GM12878 (cell line): ENCODE data around the gene ABTB1. TPM values are rescaled to one million over a fixed set of nuclear protein-coding genes. Genes with fewer than 3 reads are reported as not detected.

Experiments used
- ATAC-seq: fragments of 200-7000 bp; cut with Tn5 transposase; 3 replicates; pipeline ENCODE4 v1.9.1; 2020; ENCODE audit warnings: mild to moderate bottlenecking, moderate library complexity
- BruUV-seq: library from RNA; stranded (reverse); fragments of 400-500 nt; replicated peaks from 2 replicates; lab custom pipeline; 2021; lab: Mats Ljungman, UMichigan
- CTCF ChIA-PET: fragments of 300-600 bp; sonication (Branson Sonifier 250); formaldehyde crosslinking; extraction: SDS; loops from one replicate; lab custom pipeline; 2021; ENCODE audit warnings: inconsistent platforms; lab: Yijun Ruan, JAX
- POLR2A ChIA-PET: fragments of 350-600 bp; formaldehyde crosslinking; extraction: SDS; loops from one replicate; lab custom pipeline; 2021; ENCODE audit warnings: inconsistent platforms; lab: Charles Lee
- RAD21 ChIA-PET: fragments of 300-600 bp; sonication (Branson Sonifier 250); formaldehyde crosslinking; loops from one replicate; lab custom pipeline; 2023; ENCODE audit warnings: antibody characterized with exemption; ENCODE audit not compliant: unreplicated experiment; lab: Charles Lee
- SMC1A ChIA-PET: fragments of 300-600 bp; sonication (Branson Sonifier 250); formaldehyde crosslinking; loops from one replicate; lab custom pipeline; 2023; ENCODE audit not compliant: unreplicated experiment, uncharacterized antibody; lab: Charles Lee
- DNase-seq: peaks from one replicate; pipeline ENCODE4 v3.0.0-alpha.2; 2011; ENCODE audit warnings: low read depth, low spot score
- FAIRE-seq: peaks from 3 replicates; lab custom pipeline; 2011; peaks lifted over from hg19 to GRCh38; lab: Jason Lieb, UNC
- H2AFZ ChIP-seq: 2 replicates; pipeline ENCODE4 v1.6.0; 2011; ENCODE audit warnings: low read depth, low read length, control low read depth; ENCODE audit not compliant: control insufficient read depth
- H3K27ac ChIP-seq: 2 replicates; pipeline ENCODE4 v1.5.1; 2011; ENCODE audit warnings: control low read depth; ENCODE audit not compliant: control insufficient read depth, insufficient read depth
- H3K27me3 ChIP-seq, 2 experiments: replicated peaks in 1 of 2; 2 replicates each; pipeline versions ENCODE4 v1.6.0 to v1.6.1; 2011; ENCODE audit warnings: low read length in 1 of 2; ENCODE audit not compliant: control insufficient read depth in 2 of 2, insufficient read depth in 2 of 2
- H3K36me3 ChIP-seq, 2 experiments: 2 replicates each; pipeline ENCODE4 v1.5.1; 2011; ENCODE audit warnings: low read length in 1 of 2; ENCODE audit not compliant: control insufficient read depth in 2 of 2, insufficient read depth in 2 of 2
- H3K4me1 ChIP-seq: 2 replicates; pipeline ENCODE4 v1.6.1; 2011; ENCODE audit warnings: mild to moderate bottlenecking, low read length, moderate library complexity, mixed read lengths; ENCODE audit not compliant: control insufficient read depth, insufficient read depth
- H3K4me2 ChIP-seq: 2 replicates; pipeline ENCODE4 v1.6.0; 2011; ENCODE audit warnings: control low read depth; ENCODE audit not compliant: control insufficient read depth, insufficient read depth
- H3K4me3 ChIP-seq: fragments of 200-600 bp; sonication (generic); 2 replicates; pipeline ENCODE4 v1.5.1; 2016
- H3K79me2 ChIP-seq: 2 replicates; pipeline ENCODE4 v1.6.0; 2011; ENCODE audit warnings: low read length; ENCODE audit not compliant: control insufficient read depth, insufficient read depth
- H3K9ac ChIP-seq: 2 replicates; pipeline ENCODE4 v1.8.0; 2011; ENCODE audit warnings: low read length, control low read depth, mixed read lengths; ENCODE audit not compliant: control insufficient read depth, insufficient read depth
- H3K9me3 ChIP-seq: replicated peaks from 3 replicates; pipeline ENCODE4 v1.5.1; 2011; ENCODE audit warnings: mild to moderate bottlenecking, low read length; ENCODE audit not compliant: control insufficient read depth, insufficient read depth
- H4K20me1 ChIP-seq: 2 replicates; pipeline ENCODE4 v1.6.0; 2011; ENCODE audit not compliant: control insufficient read depth, insufficient read depth
- BHLHE40 ChIP-seq, 2 experiments: fragments of 450-650 bp in 1 of 2; IDR thresholded peaks; 2 replicates each; pipeline ENCODE4 v1.6.1; 2011 to 2017; ENCODE audit warnings: low read depth in 2 of 2, borderline replicate concordance in 1 of 2, improper control_type of control experiment in 1 of 2, low read length in 1 of 2, mild to moderate bottlenecking in 1 of 2
- CBFB ChIP-seq: IDR thresholded peaks from 2 replicates; pipeline ENCODE4 v1.6.1; 2016; ENCODE audit warnings: antibody characterized with exemption, low read depth
- FOS ChIP-seq: IDR thresholded peaks from 3 replicates; pipeline ENCODE4 v1.6.1; 2011; ENCODE audit warnings: borderline replicate concordance; ENCODE audit not compliant: insufficient read length; ENCODE audit errors: extremely low read depth
- IKZF1 ChIP-seq: fragments of 450-650 bp; conservative IDR thresholded peaks from 2 replicates; pipeline ENCODE4 v1.6.1; 2017; ENCODE audit warnings: antibody characterized with exemption, mild to moderate bottlenecking
- POLR2A ChIP-seq: IDR thresholded peaks from 2 replicates; pipeline ENCODE4 v1.6.1; 2011; ENCODE audit warnings: low read depth, mild to moderate bottlenecking, low read length
- RELA ChIP-seq: fragments of 450-650 bp; IDR thresholded peaks from 2 replicates; pipeline ENCODE4 v1.8.0; 2014; ENCODE audit warnings: borderline replicate concordance; ENCODE audit not compliant: partially characterized antibody
- SIN3A ChIP-seq: IDR thresholded peaks from 2 replicates; pipeline ENCODE4 v1.6.1; 2012; ENCODE audit warnings: low read depth, low read length, improper control_type of control experiment
- SIX5 ChIP-seq: IDR thresholded peaks from 2 replicates; pipeline ENCODE4 v1.6.1; 2011; ENCODE audit warnings: mild to moderate bottlenecking, low read depth, low read length, moderate library complexity; ENCODE audit not compliant: severe bottlenecking
- SP1 ChIP-seq: IDR thresholded peaks from one replicate; pipeline ENCODE4 v1.6.1; 2011; ENCODE audit warnings: low read depth, low read length
- WRNIP1 ChIP-seq: IDR thresholded peaks from 2 replicates; pipeline ENCODE4 v1.6.1; 2011; ENCODE audit warnings: low read depth, low read length, improper control_type of control experiment, borderline replicate concordance
- YBX1 ChIP-seq: fragments of 450-650 bp; IDR thresholded peaks from 2 replicates; pipeline ENCODE4 v1.6.1; 2016; ENCODE audit warnings: antibody characterized with exemption
- YY1 ChIP-seq: IDR thresholded peaks from 2 replicates; pipeline ENCODE4 v1.6.1; 2011; ENCODE audit warnings: low read depth, mild to moderate bottlenecking, low read length
- WGBS: methylation state at CpG from one replicate; pipeline ENCODE4 v1.1.6; 2016; ENCODE audit warnings: low lambda C conversion rate; ENCODE audit not compliant: insufficient replicate concordance, insufficient coverage; ENCODE audit errors: missing lambda C conversion rate; 5-methylcytosine and 5-hydroxymethylcytosine counted together
- in situ Hi-C: fragments of 300-500 bp; cut with MboI; formaldehyde crosslinking; loops from 9 replicates; pipeline ENCODE4 v1.14.3; 2018; ENCODE audit warnings: mixed read lengths
- intact Hi-C: fragments of 100-400 bp; cut with micrococcal nuclease; formaldehyde crosslinking; loops from one replicate; pipeline ENCODE4 v1.14.2; 2022; ENCODE audit not compliant: unreplicated experiment
- polyA plus RNA-seq, 11 experiments: library from polyadenylated mRNA; depleted of rRNA in 4 of 11; unstranded in 6 of 11; stranded (reverse) in 5 of 11; fragments of >200 nt; fragmentation: Nextera tagmentation in 4 of 11; fragmentation: Illumina TruSeq in 1 of 11; extraction: Ambion mirVana in 4 of 11; extraction: Trizol in 1 of 11; gene quantifications; 1 replicate in 1 of 11; 2 replicates in 10 of 11; pipeline versions ENCODE4 v1.2.1 to v1.2.3, GENCODE V29; 2011 to 2016; ENCODE audit warnings: inconsistent platforms in 2 of 11, missing spikeins in 2 of 11, low read depth in 1 of 11
- total RNA-seq, 4 experiments: library from RNA; depleted of rRNA in 3 of 4; stranded (reverse); fragments of >200 nt in 3 of 4; fragmentation: Illumina TruSeq in 1 of 4; extraction: Trizol in 1 of 4; gene quantifications; 2 replicates each; pipeline versions ENCODE4 v1.2.1 to v1.2.3, GENCODE V29; 2013 to 2021
- TF ChIP-seq, protein P1 (sequence below): fragments of 150-350 bp; IDR thresholded peaks from 2 replicates; pipeline ENCODE4 v1.6.1; 2014; ENCODE audit warnings: mild to moderate bottlenecking, low read depth, low read length
- TF ChIP-seq, protein P2 (sequence below): IDR thresholded peaks from 2 replicates; pipeline ENCODE4 v1.6.1; 2012; ENCODE audit warnings: low read depth, low read length, improper control_type of control experiment

The ABTB1 gene
- total and polyA plus RNA-seq, 10 of the 15 experiments (the other 5 are each of a cell fraction or from before 2014, with no cell fraction given) = 0.11 to 10.2 (median 7.1) TPM

DNA sequence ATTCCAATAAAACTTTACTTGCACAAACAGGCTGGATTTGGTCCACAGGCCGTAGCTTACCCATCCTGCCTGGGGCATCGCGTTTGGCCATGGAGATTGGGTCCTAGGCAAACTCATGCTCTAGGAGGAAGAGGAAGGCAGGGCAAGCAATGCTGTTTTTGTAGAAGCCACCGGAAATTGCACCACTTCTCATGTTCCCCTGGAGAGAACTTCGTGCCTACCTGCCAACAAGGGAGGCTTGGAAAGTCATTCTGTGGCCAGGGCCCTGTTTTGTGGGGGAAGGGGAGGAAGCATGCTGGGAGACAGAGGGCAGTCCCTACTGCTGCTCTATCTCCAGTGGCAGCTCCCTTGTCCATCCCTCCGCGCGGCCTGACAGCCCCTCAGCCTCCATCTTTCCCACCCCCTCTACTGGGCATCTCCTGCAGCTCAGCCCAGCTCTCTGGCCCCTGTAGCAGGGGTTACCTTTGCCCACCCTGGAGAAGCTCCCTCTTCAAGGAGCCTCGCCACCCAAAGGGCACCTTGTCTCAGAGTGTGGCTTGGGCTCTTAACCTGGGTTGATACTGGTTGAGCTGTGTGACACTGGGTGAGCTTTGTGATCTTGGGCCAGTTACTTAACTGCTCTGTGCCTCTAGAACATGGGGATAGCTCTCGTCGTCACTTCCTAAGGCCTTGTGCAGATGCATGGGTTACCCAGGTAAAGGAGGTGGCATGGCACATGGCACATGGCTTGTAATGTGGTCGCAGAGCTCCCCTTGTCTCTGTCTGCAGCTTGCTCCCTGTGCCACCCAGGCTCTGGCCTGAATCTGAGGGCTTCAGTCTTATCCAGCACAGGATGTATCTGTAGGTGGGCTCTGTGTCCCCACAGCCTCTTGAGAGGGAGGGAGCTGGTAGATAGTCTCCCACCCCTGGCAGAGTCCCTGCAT, 6.1 kb downstream of the ABTB1 start:
- H3K9me3 ChIP-seq = no peaks in the 10 kb centered on the region
- ChIA-PET POLR2A (no interaction called here), RAD21 (no interaction called here), SMC1A (no interaction called here)
- in situ Hi-C loops (no loop called here), intact Hi-C loops (no loop called here)
- no peak overlapping the region for H3K4me3 ChIP-seq
- H3K27ac ChIP-seq = no peak overlapping the region
- peaks cover 30% of the 10 kb centered on the region for H3K4me1 ChIP-seq
- no peak for ATAC-seq
- TF ChIP-seq SIX5 (no peak), SIN3A (no peak), WRNIP1 (no peak), YY1 (no peak), FOS (no peak), YBX1 (no peak), POLR2A (no peak), RELA (no peak), SP1 (no peak), CBFB (no peak), BHLHE40 (IDR thresholded peaks at IDR 0.05; ENCODE audit: borderline replicate concordance in 1 of 2, low read depth in 2 of 2, low read length in 1 of 2) (no peak), IKZF1 (no peak)
- TF ChIP-seq, protein P1, sequence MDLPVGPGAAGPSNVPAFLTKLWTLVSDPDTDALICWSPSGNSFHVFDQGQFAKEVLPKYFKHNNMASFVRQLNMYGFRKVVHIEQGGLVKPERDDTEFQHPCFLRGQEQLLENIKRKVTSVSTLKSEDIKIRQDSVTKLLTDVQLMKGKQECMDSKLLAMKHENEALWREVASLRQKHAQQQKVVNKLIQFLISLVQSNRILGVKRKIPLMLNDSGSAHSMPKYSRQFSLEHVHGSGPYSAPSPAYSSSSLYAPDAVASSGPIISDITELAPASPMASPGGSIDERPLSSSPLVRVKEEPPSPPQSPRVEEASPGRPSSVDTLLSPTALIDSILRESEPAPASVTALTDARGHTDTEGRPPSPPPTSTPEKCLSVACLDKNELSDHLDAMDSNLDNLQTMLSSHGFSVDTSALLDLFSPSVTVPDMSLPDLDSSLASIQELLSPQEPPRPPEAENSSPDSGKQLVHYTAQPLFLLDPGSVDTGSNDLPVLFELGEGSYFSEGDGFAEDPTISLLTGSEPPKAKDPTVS = no peak
- TF ChIP-seq, protein P2, sequence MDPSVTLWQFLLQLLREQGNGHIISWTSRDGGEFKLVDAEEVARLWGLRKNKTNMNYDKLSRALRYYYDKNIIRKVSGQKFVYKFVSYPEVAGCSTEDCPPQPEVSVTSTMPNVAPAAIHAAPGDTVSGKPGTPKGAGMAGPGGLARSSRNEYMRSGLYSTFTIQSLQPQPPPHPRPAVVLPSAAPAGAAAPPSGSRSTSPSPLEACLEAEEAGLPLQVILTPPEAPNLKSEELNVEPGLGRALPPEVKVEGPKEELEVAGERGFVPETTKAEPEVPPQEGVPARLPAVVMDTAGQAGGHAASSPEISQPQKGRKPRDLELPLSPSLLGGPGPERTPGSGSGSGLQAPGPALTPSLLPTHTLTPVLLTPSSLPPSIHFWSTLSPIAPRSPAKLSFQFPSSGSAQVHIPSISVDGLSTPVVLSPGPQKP = no peak
- TF ChIP-seq, all 136 proteins: peak for 0
- FAIRE-seq (no peak), DNase-seq (no peak)
- no TSS peak for BruUV-seq
- Histone ChIP-seq H3K9ac (no peak overlapping the region), H3K4me2 (no peak overlapping the region), H2AFZ (no peak overlapping the region), H3K27me3 (no peaks in the 10 kb centered on the region), H3K79me2 (no peaks in the 10 kb centered on the region), H3K36me3 (no peaks in the 10 kb centered on the region), H4K20me1 (no peaks in the 10 kb centered on the region)
- CTCF ChIA-PET = interaction anchor here (0.9 kb wide), 1 partner anchor 26 kb away, joined by 3 read pairs; no protein-coding TSS in a partner anchor
- 92% methylated on average over 12 of the region's 12 CpGs for WGBS
